Activated naive CD4-positive, alpha-beta T cell treated with Interleukin-2 at 50 U/mL for 16 hours (primary cell): Measurements from ENCODE around the gene OTUD7B.

Experiments used
- DNase-seq: peaks from one replicate; pipeline ENCODE4 v3.0.0-alpha.2; 2020

OTUD7B gene

GRCh38 chr1:149915429-149916192 lies 94.9 kb downstream of the OTUD7B start:
- no peak for DNase-seq

GRCh38 chr1:149914545-149914944 lies 96.0 kb downstream of the OTUD7B start:
- DNase-seq: no peak

GRCh38 chr1:149906570-149907075 lies 103.9 kb downstream of the OTUD7B start:
- no peak for DNase-seq

GRCh38 chr1:149903836-149904491 lies 106.6 kb downstream of the OTUD7B start:
- no peak for DNase-seq

- DNase-seq: peak; percentile 84
Observed at GRCh38 chr1:149899460-149900284, 110.9 kb downstream of the OTUD7B start, which contains the start of gene BOLA1. Gene BOLA1 (plus strand): TSS chr1:149899568. CDS start chr1:149900060, 492 bp downstream.

GRCh38 chr1:149896575-149896974 lies 114.0 kb downstream of the OTUD7B start:
- no peak for DNase-seq

- DNase-seq: no peak
Observed at GRCh38 chr1:149888999-149889289, 121.6 kb downstream of the OTUD7B start.

GRCh38 chr1:149888247-149888998 lies 122.1 kb downstream of the OTUD7B start:
- DNase-seq: peak; percentile 77
